Frontal cortex (tissue), 4 donors: ENCODE data around the gene BTN2A1. TPM values are rescaled to one million over a fixed set of nuclear protein-coding genes. Genes with fewer than 3 reads are reported as not detected.
A peak's percentile ranks its signal among the peaks of the same experiment; 100 is the strongest.
"Not testable (repeated sequence)": the region's sequence is repeated elsewhere in the genome, so short reads cannot be mapped to it uniquely, and the experiment has no call there.

Experiments
- DNase-seq, 2 donors: peaks; one replicate each; pipeline ENCODE4 v3.0.0; 2012; ENCODE audit warnings: low spot score in 2 of 2
- FAIRE-seq: peaks from 2 replicates; lab custom pipeline; 2012; peaks lifted over from hg19 to GRCh38; lab: Jason Lieb, UNC
- total RNA-seq: library from RNA; depleted of rRNA; stranded (reverse); fragments of >200 nt; gene quantifications from one replicate; pipeline ENCODE4 v1.2.3, GENCODE V29; 2014
- donor health status: control.
- donor health status: control.
- donor health status: control.

The BTN2A1 gene
- 10.2 TPM for total RNA-seq

- DNase-seq: peak; percentile 64 to 88
- FAIRE-seq: peak; percentile 66
These were observed at the start of gene BTN2A1 for GRCh38 chr6:26457806-26458688. BTN2A1 (plus strand) TSS chr6:26457955; CDS start chr6:26458637, 682 bp downstream.

DNA sequence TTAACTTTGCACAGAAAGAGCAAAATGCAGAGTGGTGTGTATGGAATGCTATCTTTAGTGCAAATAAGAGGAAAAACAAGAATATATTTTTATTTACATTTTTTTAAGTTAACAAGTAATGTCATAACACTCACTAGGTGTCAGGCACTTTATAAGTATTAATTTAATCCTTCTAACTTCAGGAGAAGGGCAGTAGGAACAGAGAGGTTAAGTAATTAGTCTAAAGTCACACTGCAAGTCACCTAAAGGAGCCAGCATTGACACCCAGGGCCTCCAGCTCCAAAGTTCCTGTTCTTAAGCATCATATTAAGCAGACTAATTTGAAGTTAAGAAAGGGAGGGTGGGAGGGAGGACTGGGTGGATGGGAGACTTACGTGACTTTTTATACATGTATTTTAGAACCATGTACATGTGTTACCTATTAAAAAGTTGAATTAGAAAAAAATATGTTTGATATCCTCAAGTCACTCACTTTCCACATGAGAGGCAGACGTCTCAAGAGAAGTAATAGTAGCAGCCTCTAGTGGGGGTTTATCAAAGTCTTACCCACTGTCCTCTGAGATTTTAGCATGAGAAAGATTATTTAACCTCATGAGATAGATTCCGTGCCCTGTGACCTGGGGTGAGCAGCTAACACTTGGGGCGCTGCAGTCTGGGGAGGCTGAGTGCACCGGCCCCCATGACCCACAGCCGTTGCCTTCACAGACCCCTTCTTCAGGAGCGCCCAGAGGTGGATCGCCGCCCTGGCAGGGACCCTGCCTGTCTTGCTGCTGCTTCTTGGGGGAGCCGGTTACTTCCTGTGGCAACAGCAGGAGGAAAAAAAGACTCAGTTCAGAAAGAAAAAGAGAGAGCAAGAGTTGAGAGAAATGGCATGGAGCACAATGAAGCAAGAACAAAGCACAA, 48.7 kb upstream of the BTN2A1 start:
- DNase-seq (no peak), FAIRE-seq (no peak)

- FAIRE-seq: no peak
These were observed 46.0 kb upstream of the BTN2A1 start for GRCh38 chr6:26411751-26412150.

GRCh38 chr6:26412228-26412627, 45.5 kb upstream of the BTN2A1 start:
- no peak for DNase-seq
- no peak for FAIRE-seq

More at GRCh38 chr6:26411751-26412150, 46.0 kb upstream of the BTN2A1 start:
- DNase-seq: no peak

DNA sequence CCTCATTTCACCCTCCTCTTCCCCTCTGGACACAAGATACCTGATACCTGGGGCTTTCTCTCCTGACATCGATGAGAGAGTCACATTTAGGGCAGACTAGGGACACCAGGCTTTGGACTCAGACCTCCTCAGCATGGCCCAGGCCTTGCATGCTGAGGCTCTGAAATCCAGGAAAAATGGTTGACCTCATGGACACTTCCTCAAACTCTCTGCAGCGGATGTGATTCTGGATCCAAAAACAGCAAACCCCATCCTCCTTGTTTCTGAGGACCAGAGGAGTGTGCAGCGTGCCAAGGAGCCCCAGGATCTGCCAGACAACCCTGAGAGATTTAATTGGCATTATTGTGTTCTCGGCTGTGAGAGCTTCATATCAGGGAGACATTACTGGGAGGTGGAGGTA, 44.8 kb upstream of the BTN2A1 start:
- DNase-seq: no peak
- no peak for FAIRE-seq

DNA sequence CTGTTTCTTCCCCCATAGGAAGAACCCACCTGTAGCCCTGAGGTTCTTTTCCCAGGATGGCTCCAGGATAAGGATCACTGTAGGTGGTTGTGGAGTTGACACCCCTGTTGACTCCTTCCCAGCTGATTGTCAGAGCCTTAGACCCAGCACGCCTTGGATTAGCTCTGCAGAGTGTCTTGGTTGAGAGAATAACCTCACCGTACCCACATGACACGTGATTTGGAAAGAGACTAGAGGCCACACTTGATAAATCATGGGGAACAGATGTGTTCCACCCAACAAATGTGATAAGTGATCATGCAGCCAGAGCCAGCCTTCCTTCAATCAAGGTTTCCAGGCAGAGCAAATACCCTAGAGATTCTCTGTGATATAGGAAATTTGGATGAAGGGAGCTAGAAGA, 43.5 kb upstream of the BTN2A1 start:
- DNase-seq (no peak), FAIRE-seq (no peak)

- FAIRE-seq: no peak
- no peak for DNase-seq
These were observed 42.6 kb upstream of the BTN2A1 start for GRCh38 chr6:26415036-26415614.

GRCh38 chr6:26415791-26416190, 42.0 kb upstream of the BTN2A1 start:
- no peak for FAIRE-seq

GRCh38 chr6:26416288-26416687, 41.5 kb upstream of the BTN2A1 start:
- FAIRE-seq: no peak

More at GRCh38 chr6:26415791-26416190, 42.0 kb upstream of the BTN2A1 start:
- DNase-seq: no peak

GRCh38 chr6:26418077-26418476, 39.7 kb upstream of the BTN2A1 start:
- not testable (repeated sequence) for DNase-seq, FAIRE-seq

More at GRCh38 chr6:26416288-26416687, 41.5 kb upstream of the BTN2A1 start:
- DNase-seq: no peak

GRCh38 chr6:26418795-26419194, 39.0 kb upstream of the BTN2A1 start:
- not testable (repeated sequence) for DNase-seq, FAIRE-seq

- DNase-seq: no peak
- no peak for FAIRE-seq
These were observed 37.0 kb upstream of the BTN2A1 start for GRCh38 chr6:26420688-26421171.

GRCh38 chr6:26421259-26422144, 36.3 kb upstream of the BTN2A1 start:
- FAIRE-seq (peak; percentile 26), DNase-seq (peak; percentile 47 to 84)

- no peak for DNase-seq
- no peak for FAIRE-seq
These were observed 35.4 kb upstream of the BTN2A1 start for GRCh38 chr6:26422329-26422728.

GRCh38 chr6:26426691-26427450, 30.9 kb upstream of the BTN2A1 start:
- DNase-seq (no peak), FAIRE-seq (no peak)

- no peak for DNase-seq
- FAIRE-seq: no peak
These were observed 30.3 kb upstream of the BTN2A1 start for GRCh38 chr6:26427451-26427809.

GRCh38 chr6:26428206-26428605, 29.5 kb upstream of the BTN2A1 start:
- FAIRE-seq: no peak

DNA sequence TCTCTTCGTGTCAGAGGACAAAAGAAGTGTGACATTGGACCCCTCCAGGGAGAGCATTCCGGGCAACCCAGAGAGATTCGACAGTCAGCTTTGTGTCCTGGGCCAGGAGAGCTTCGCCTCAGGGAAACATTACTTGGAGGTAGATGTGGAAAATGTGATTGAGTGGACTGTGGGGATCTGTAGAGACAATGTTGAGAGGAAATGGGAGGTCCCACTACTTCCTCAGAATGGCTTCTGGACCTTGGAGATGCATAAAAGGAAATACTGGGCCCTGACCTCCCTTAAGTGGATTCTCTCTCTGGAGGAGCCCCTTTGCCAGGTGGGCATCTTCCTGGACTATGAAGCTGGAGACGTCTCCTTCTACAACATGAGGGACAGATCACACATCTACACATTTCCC, 27.0 kb upstream of the BTN2A1 start:
- FAIRE-seq: no peak
- DNase-seq: no peak

More at GRCh38 chr6:26428206-26428605, 29.5 kb upstream of the BTN2A1 start:
- no peak for DNase-seq
